ENCODE measurements around the gene RIT2. TPM values are rescaled to one million over a fixed set of nuclear protein-coding genes. Genes with fewer than 3 reads are reported as not detected.

RIT2 gene
- total RNA-seq = not detected

DNA sequence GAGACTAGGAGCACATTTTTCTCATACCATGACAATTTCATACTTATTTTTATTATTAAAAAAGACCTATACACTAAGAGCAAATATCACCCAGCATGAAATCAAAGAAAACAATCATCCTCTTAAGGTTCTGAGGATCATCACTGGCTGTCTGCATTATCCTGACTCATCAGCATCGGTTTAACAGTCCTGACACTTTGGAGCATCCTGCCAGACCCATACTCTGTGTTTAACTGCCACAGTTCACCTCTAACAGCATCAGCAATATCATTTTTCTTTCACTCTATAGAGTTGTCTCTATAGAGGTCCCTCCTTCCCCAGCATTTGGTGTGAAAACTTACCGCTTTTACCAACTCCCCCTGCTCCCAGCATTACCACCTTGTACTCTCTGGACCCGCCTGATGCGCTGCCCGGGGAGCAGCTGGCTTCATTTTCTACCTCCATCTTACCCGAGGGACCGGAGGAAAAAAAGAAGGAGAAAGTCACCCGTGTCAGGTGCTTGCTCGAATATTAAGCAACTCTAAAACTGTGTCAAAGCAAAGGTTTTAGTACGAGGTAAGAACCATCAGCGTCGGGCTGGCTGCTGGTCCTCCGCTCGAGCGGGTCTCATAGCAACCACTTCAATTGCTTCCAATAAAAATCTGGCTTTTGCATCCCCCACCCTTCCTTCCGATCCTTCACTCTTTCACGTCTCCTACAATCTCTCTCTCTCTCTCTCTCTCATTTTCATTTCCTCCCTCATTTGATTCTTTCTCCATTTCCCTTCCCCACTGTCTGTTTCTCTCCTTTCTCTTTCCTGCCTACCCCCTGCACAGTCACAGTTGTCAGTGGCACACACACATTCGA, at the start of gene RIT2:
RIT2 (minus strand) TSS at position 610 of the 846 bp plus-strand sequence.
- H3K36me3 Mint-ChIP-seq (ENCODE audit: low read depth) = no peaks in the 10 kb centered on the region
- no peak within 1 kb of the TSS for H3K27ac Mint-ChIP-seq
- H3K4me3 Mint-ChIP-seq = no peak within 1 kb of the TSS
- H3K9me3 Mint-ChIP-seq = peaks cover 11% of the 10 kb centered on the region
- H3K27me3 Mint-ChIP-seq = no peaks in the 10 kb centered on the region
- no peaks in the 10 kb centered on the region for H3K4me1 Mint-ChIP-seq
- no peak for ATAC-seq (replicated peaks)

DNA sequence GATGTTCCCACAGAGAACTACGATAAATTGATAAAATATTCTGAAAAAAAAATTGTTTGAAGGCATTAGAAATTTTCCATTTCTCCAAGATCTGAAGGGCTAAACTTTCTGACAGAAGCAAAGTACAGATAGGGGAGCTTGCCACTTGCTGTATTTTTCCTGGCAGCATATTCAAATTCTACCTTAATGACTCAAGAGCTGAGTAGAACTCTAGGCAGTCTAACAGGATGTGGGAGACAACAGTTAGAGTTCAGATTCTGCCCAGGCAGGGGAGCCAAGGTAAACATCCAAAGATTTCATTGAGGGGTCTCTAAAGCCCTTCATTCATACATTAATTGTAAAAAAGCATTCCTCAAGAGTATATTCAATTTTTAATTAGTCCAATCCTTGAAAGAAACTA, 46.0 kb upstream of the RIT2 start:
- no peak for ATAC-seq (replicated peaks)
- H3K36me3 Mint-ChIP-seq (ENCODE audit: low read depth) = no peaks in the 10 kb centered on the region
- peaks cover 9% of the 10 kb centered on the region for H3K9me3 Mint-ChIP-seq
- no peaks in the 10 kb centered on the region for H3K27me3 Mint-ChIP-seq
- no peak overlapping the region for H3K4me3 Mint-ChIP-seq
- no peaks in the 10 kb centered on the region for H3K4me1 Mint-ChIP-seq
- H3K27ac Mint-ChIP-seq = no peak overlapping the region

DNA sequence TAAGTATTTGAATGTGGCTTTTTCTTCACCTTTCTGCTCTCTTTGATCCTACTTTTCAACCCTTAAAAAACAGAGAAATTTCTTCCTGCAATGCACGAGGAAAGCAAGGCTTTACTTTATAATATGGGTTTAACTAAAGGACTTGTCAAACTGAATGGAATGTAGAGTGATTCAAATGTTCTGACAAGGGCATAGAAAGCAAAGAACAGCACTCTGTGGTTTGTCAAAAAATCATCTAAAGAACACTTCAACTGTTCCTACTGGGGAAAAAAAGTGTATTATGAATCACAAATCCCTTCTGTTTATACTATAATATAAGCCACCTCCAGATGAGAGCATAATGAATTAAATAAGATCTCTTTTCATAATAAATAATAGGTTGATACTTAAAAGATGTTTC, 45.0 kb upstream of the RIT2 start:
- H3K36me3 Mint-ChIP-seq (ENCODE audit: low read depth) = no peaks in the 10 kb centered on the region
- no peak overlapping the region for H3K27ac Mint-ChIP-seq
- no peaks in the 10 kb centered on the region for H3K27me3 Mint-ChIP-seq
- H3K4me3 Mint-ChIP-seq = no peak overlapping the region
- ATAC-seq (replicated peaks) = no peak
- no peaks in the 10 kb centered on the region for H3K4me1 Mint-ChIP-seq
- H3K9me3 Mint-ChIP-seq = peaks cover 9% of the 10 kb centered on the region

DNA sequence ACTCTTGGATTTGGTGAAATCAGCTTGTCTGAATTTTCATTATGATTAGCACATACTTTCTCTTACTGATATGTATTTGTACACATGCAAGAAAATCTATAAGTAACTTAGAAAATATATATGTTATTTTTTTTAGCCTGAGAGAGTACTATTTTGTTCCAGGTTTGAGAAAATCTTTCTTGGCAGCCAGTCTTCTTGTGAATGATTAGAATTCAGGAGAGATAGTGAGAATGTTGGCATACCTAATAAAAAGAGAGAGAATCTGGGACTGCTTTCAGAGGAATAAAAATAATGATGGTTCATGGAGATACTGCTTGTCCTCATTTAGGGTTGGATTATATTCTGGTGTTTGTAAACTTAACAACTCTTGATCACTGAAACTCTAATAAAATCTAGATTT, 44.4 kb upstream of the RIT2 start:
- no peaks in the 10 kb centered on the region for H3K4me1 Mint-ChIP-seq
- ATAC-seq (replicated peaks) = no peak
- no peak overlapping the region for H3K27ac Mint-ChIP-seq
- H3K27me3 Mint-ChIP-seq = no peaks in the 10 kb centered on the region
- H3K9me3 Mint-ChIP-seq = peaks cover 7% of the 10 kb centered on the region
- no peaks in the 10 kb centered on the region for H3K36me3 Mint-ChIP-seq (ENCODE audit: low read depth)
- no peak overlapping the region for H3K4me3 Mint-ChIP-seq

GRCh38 chr18:43159086-43159770, 43.7 kb upstream of the RIT2 start:
- no peak overlapping the region for H3K4me3 Mint-ChIP-seq

DNA sequence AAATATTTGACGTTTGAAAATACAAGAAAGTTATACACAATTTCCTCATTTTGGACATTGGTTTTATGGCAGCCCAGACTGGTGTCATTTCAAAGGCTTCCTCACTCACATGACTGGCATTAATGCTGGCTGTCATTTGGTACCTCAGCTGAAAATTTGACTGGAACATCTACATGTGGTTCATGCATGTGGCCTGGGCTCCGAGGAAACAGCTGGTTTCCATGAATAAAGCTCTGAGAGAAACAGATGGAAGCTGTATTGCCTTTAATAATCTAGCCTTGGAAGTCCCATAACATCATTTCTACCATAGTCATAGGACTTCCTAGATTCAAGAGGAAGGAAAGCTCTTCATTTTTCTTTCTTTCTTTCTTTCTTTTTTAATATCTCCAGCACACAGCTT, 42.9 kb upstream of the RIT2 start:
- H3K9me3 Mint-ChIP-seq = peaks cover 5% of the 10 kb centered on the region
- no peaks in the 10 kb centered on the region for H3K27me3 Mint-ChIP-seq
- H3K4me3 Mint-ChIP-seq = no peak overlapping the region
- H3K27ac Mint-ChIP-seq = no peak overlapping the region
- ATAC-seq (replicated peaks) = no peak
- H3K4me1 Mint-ChIP-seq = no peaks in the 10 kb centered on the region
- H3K36me3 Mint-ChIP-seq (ENCODE audit: low read depth) = no peaks in the 10 kb centered on the region

More at GRCh38 chr18:43159086-43159770, 43.7 kb upstream of the RIT2 start:
- no peaks in the 10 kb centered on the region for H3K36me3 Mint-ChIP-seq (ENCODE audit: low read depth)
- H3K4me1 Mint-ChIP-seq = no peaks in the 10 kb centered on the region
- H3K27me3 Mint-ChIP-seq = no peaks in the 10 kb centered on the region
- no peak overlapping the region for H3K27ac Mint-ChIP-seq
- peaks cover 5% of the 10 kb centered on the region for H3K9me3 Mint-ChIP-seq
- ATAC-seq (replicated peaks) = no peak

DNA sequence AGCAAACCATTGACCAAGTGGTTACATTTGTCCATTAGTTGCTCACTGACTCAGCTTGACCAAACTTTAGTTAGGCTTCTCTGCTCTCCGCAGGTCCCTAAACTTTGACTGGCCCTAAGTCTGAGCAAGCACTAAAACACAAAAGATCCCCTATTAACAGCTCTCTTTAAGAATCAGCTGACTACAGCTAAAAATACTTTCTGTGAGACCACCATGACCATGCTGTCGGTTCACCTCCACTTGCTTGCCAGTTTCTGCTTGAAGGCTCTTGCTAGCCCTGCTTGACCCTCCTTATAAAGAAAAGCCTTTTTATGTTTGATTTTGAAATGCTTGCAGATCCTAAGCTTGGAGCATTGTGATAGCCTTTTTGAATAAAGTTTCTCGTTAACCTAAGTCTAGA, 40.4 kb upstream of the RIT2 start:
- no peaks in the 10 kb centered on the region for H3K4me1 Mint-ChIP-seq
- H3K27ac Mint-ChIP-seq = no peak overlapping the region
- no peaks in the 10 kb centered on the region for H3K27me3 Mint-ChIP-seq
- H3K36me3 Mint-ChIP-seq (ENCODE audit: low read depth) = no peaks in the 10 kb centered on the region
- H3K9me3 Mint-ChIP-seq = peaks cover 7% of the 10 kb centered on the region
- no peak overlapping the region for H3K4me3 Mint-ChIP-seq
- no peak for ATAC-seq (replicated peaks)

DNA sequence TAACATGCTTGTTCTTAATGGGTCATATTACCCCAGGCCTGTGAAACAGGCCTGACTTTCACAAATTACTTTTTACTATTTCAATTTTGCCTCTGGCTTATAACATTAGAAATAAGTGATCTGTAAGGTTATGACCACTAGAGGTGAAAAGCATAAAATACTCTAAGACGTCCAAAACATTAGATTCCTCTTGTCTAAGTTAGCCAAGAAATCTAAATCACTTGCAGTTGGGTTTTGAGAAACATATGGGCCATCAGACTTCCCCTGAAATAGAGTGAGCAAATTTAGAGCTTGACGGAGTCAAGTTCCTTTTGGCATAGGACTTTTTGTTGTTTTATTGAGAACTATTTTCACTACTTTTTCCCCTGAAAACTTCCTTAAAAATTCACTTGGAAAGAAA, 32.7 kb upstream of the RIT2 start:
- H3K9me3 Mint-ChIP-seq = peaks cover 16% of the 10 kb centered on the region
- ATAC-seq (replicated peaks) = no peak
- no peak overlapping the region for H3K27ac Mint-ChIP-seq
- no peaks in the 10 kb centered on the region for H3K36me3 Mint-ChIP-seq (ENCODE audit: low read depth)
- no peaks in the 10 kb centered on the region for H3K27me3 Mint-ChIP-seq
- no peaks in the 10 kb centered on the region for H3K4me1 Mint-ChIP-seq
- no peak overlapping the region for H3K4me3 Mint-ChIP-seq

DNA sequence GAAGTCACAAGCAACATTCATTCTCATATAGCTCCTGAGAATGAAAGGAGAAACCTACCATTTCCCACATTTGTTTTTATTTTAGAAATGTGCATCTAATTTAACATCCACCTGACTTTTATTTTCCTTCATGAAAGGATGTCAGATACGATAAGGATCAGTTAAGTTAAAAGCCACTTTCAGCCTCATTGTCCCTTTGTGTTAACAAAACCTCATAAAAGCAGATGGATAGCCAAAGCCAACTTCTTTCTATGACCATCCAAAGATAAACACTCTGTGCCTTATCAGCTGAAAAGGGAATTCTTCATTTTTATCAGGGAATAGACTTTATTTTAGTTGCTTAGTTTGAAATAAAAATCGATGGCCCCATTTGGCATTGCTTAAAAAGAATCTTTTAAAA, 25.7 kb upstream of the RIT2 start:
- no peaks in the 10 kb centered on the region for H3K4me1 Mint-ChIP-seq
- H3K4me3 Mint-ChIP-seq = no peak overlapping the region
- no peaks in the 10 kb centered on the region for H3K36me3 Mint-ChIP-seq (ENCODE audit: low read depth)
- H3K9me3 Mint-ChIP-seq = peaks cover 25% of the 10 kb centered on the region
- H3K27ac Mint-ChIP-seq = no peak overlapping the region
- H3K27me3 Mint-ChIP-seq = no peaks in the 10 kb centered on the region
- no peak for ATAC-seq (replicated peaks)

- no peaks in the 10 kb centered on the region for H3K27me3 Mint-ChIP-seq
- H3K4me1 Mint-ChIP-seq = no peaks in the 10 kb centered on the region
- H3K36me3 Mint-ChIP-seq (ENCODE audit: low read depth) = no peaks in the 10 kb centered on the region
- H3K9me3 Mint-ChIP-seq = peaks cover 22% of the 10 kb centered on the region
- ATAC-seq (replicated peaks) = no peak
- no peak overlapping the region for H3K27ac Mint-ChIP-seq
- no peak overlapping the region for H3K4me3 Mint-ChIP-seq
Observed at GRCh38 chr18:43139288-43139946, 23.9 kb upstream of the RIT2 start.

DNA sequence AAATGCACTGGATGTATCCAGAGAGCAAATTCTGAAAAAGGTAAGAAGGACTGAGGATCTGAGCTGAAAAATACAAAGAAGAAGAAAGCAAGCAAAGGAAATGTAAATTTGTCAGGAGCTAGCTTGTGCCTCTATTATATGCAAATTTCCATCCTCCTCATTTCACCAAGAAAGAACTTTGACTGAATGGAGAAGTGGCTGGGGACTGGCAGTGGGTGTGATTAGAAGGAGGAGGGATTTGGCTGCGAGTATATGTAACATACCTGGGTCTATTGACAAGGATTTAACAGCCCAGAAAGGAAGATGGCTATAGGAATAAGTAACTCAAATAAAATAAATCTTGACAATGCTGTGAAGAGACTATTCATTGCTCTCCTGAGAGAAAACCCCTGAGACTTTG, 19.4 kb upstream of the RIT2 start:
- Mint-ChIP-seq H3K27ac (no peak overlapping the region), H3K4me3 (no peak overlapping the region), H3K27me3 (no peaks in the 10 kb centered on the region), H3K4me1 (no peaks in the 10 kb centered on the region), H3K9me3 (peaks cover 19% of the 10 kb centered on the region), H3K36me3 (ENCODE audit: low read depth) (no peaks in the 10 kb centered on the region)
- no peak for ATAC-seq (replicated peaks)

GRCh38 chr18:43130716-43131260, 15.3 kb upstream of the RIT2 start:
- H3K4me3 Mint-ChIP-seq = no peak overlapping the region
- no peaks in the 10 kb centered on the region for H3K4me1 Mint-ChIP-seq
- no peak overlapping the region for H3K27ac Mint-ChIP-seq
- H3K36me3 Mint-ChIP-seq (ENCODE audit: low read depth) = no peaks in the 10 kb centered on the region
- H3K27me3 Mint-ChIP-seq = no peaks in the 10 kb centered on the region
- H3K9me3 Mint-ChIP-seq = peaks cover 15% of the 10 kb centered on the region
- ATAC-seq (replicated peaks) = no peak

- H3K27ac Mint-ChIP-seq = no peak overlapping the region
- peaks cover 15% of the 10 kb centered on the region for H3K9me3 Mint-ChIP-seq
- H3K36me3 Mint-ChIP-seq (ENCODE audit: low read depth) = no peaks in the 10 kb centered on the region
- H3K4me3 Mint-ChIP-seq = no peak overlapping the region
- ATAC-seq (replicated peaks) = no peak
- H3K27me3 Mint-ChIP-seq = no peaks in the 10 kb centered on the region
- no peaks in the 10 kb centered on the region for H3K4me1 Mint-ChIP-seq
Observed at GRCh38 chr18:43129946-43130524, 14.6 kb upstream of the RIT2 start.

- ATAC-seq (replicated peaks) = no peak
- Mint-ChIP-seq H3K27me3 (no peaks in the 10 kb centered on the region), H3K27ac (no peak overlapping the region), H3K4me1 (no peaks in the 10 kb centered on the region), H3K36me3 (ENCODE audit: low read depth) (no peaks in the 10 kb centered on the region), H3K9me3 (peaks cover 9% of the 10 kb centered on the region), H3K4me3 (no peak overlapping the region)
Observed at GRCh38 chr18:43125471-43125870, 10.0 kb upstream of the RIT2 start.

All from activated T-helper 17 cell treated with anti-CD3 and anti-CD28 coated beads, Interleukin-2, amount 50 U/mL, for 72 hours (primary cell).